Measurements from ENCODE around the gene GMCL2.
"Not testable (repeated sequence)": the region's sequence is repeated elsewhere in the genome, so short reads cannot be mapped to it uniquely, and the experiment has no call there.

GMCL2 gene

GRCh38 chr5:178232920-178233429, 45.8 kb upstream of the GMCL2 start:
- no peak for DNase-seq (ENCODE audit: low read depth)
- peak overlapping the region; percentile 91 for H3K4me3 ChIP-seq (ENCODE audit: low read depth, low read length)
- TF ChIP-seq POLR2A (IDR thresholded peaks at IDR 0.05; ENCODE audit: extremely low read depth, insufficient read length) = no peak

- DNase-seq (ENCODE audit: low read depth) = peak; percentile 81
- peak within 1 kb of the TSS; percentile 91 for H3K4me3 ChIP-seq (ENCODE audit: low read depth, low read length)
- peak; percentile 69 for TF ChIP-seq POLR2A (IDR thresholded peaks at IDR 0.05; ENCODE audit: extremely low read depth, insufficient read length)
- 0 out of 2 replicates have a peak, but pooled peaks have one; percentile 67 for TF ChIP-seq MYC (IDR thresholded peaks at IDR 0.05; ENCODE audit: low read depth, low read length)
- no peak; the same call in 1 of the 2 replicates for TF ChIP-seq MAX (IDR thresholded peaks at IDR 0.05; ENCODE audit: low read depth, low read length)
- no peak for TF ChIP-seq CTCF (IDR thresholded peaks at IDR 0.05; ENCODE audit: low read depth, low read length)
Observed at GRCh38 chr5:178232124-178232919, 45.2 kb upstream of the GMCL2 start, which contains the start of gene PHYKPL. Gene PHYKPL, minus strand, starts transcription at chr5:178232802. Its CDS starts 252 bp downstream, at chr5:178232550.

- peak; percentile 44 for DNase-seq (ENCODE audit: low read depth)
- TF ChIP-seq CTCF (IDR thresholded peaks at IDR 0.05; ENCODE audit: low read depth, low read length) = no peak
- TF ChIP-seq MAX (IDR thresholded peaks at IDR 0.05; ENCODE audit: low read depth, low read length) = peak; percentile 63; the same call in 1 of the 2 replicates
- no peak for TF ChIP-seq POLR2A (IDR thresholded peaks at IDR 0.05; ENCODE audit: extremely low read depth, insufficient read length)
- TF ChIP-seq MYC (IDR thresholded peaks at IDR 0.05; ENCODE audit: low read depth, low read length) = no peak; the same call in 1 of the 2 replicates
- peak overlapping the region; percentile 91 for H3K4me3 ChIP-seq (ENCODE audit: low read depth, low read length)
Observed at GRCh38 chr5:178231539-178232123, 44.5 kb upstream of the GMCL2 start.

- peak overlapping the region; percentile 91 for H3K4me3 ChIP-seq (ENCODE audit: low read depth, low read length)
Observed at GRCh38 chr5:178230879-178231538, 43.8 kb upstream of the GMCL2 start.

GRCh38 chr5:178229861-178230260, 42.7 kb upstream of the GMCL2 start:
- no peak for DNase-seq (ENCODE audit: low read depth)
- no peak overlapping the region for H3K4me3 ChIP-seq (ENCODE audit: low read depth, low read length)
- TF ChIP-seq CTCF (IDR thresholded peaks at IDR 0.05; ENCODE audit: low read depth, low read length) (no peak), MYC (IDR thresholded peaks at IDR 0.05; ENCODE audit: low read depth, low read length) (no peak), POLR2A (IDR thresholded peaks at IDR 0.05; ENCODE audit: extremely low read depth, insufficient read length) (no peak), MAX (IDR thresholded peaks at IDR 0.05; ENCODE audit: low read depth, low read length) (no peak)

More at GRCh38 chr5:178230879-178231538, 43.8 kb upstream of the GMCL2 start:
- no peak for DNase-seq (ENCODE audit: low read depth)
- TF ChIP-seq MAX (IDR thresholded peaks at IDR 0.05; ENCODE audit: low read depth, low read length) (no peak), MYC (IDR thresholded peaks at IDR 0.05; ENCODE audit: low read depth, low read length) (no peak), CTCF (IDR thresholded peaks at IDR 0.05; ENCODE audit: low read depth, low read length) (no peak), POLR2A (IDR thresholded peaks at IDR 0.05; ENCODE audit: extremely low read depth, insufficient read length) (no peak)

- DNase-seq (ENCODE audit: low read depth); H3K4me3 ChIP-seq (ENCODE audit: low read depth, low read length): not testable (repeated sequence)
Observed at GRCh38 chr5:178229111-178229510, 41.9 kb upstream of the GMCL2 start.
